Measurements from ENCODE around the gene FEZF1.

The FEZF1 gene

GRCh38 chr7:122261442-122261841 is 43.1 kb downstream of the FEZF1 start:
- DNase-seq = no peak

- no peak for DNase-seq
Measured at GRCh38 chr7:122261016-122261415, 43.5 kb downstream of the FEZF1 start.

GRCh38 chr7:122260336-122260735 is 44.2 kb downstream of the FEZF1 start:
- no peak for DNase-seq

GRCh38 chr7:122258971-122259370 is 45.6 kb downstream of the FEZF1 start:
- DNase-seq = no peak

GRCh38 chr7:122257056-122257455 is 47.5 kb downstream of the FEZF1 start:
- DNase-seq = no peak

GRCh38 chr7:122256046-122256445 is 48.5 kb downstream of the FEZF1 start:
- DNase-seq = no peak

GRCh38 chr7:122255454-122255853 is 49.1 kb downstream of the FEZF1 start:
- DNase-seq = no peak

Data from activated CD4-positive, CD25-positive, alpha-beta regulatory T cell (primary cell).